Activated CD4-positive, CD25-positive, alpha-beta regulatory T cell treated with anti-CD3 and anti-CD28 coated beads, Interleukin-2, amount 50 U/mL, for 16 hours (primary cell): Measurements from ENCODE around the gene SNAPC2.
A peak's percentile ranks its signal among the peaks of the same experiment; 100 is the strongest.

Experiments used
- DNase-seq: peaks from one replicate; pipeline ENCODE4 v3.0.0-alpha.2; 2020; ENCODE audit warnings: low read depth, low spot score

Gene SNAPC2

DNA sequence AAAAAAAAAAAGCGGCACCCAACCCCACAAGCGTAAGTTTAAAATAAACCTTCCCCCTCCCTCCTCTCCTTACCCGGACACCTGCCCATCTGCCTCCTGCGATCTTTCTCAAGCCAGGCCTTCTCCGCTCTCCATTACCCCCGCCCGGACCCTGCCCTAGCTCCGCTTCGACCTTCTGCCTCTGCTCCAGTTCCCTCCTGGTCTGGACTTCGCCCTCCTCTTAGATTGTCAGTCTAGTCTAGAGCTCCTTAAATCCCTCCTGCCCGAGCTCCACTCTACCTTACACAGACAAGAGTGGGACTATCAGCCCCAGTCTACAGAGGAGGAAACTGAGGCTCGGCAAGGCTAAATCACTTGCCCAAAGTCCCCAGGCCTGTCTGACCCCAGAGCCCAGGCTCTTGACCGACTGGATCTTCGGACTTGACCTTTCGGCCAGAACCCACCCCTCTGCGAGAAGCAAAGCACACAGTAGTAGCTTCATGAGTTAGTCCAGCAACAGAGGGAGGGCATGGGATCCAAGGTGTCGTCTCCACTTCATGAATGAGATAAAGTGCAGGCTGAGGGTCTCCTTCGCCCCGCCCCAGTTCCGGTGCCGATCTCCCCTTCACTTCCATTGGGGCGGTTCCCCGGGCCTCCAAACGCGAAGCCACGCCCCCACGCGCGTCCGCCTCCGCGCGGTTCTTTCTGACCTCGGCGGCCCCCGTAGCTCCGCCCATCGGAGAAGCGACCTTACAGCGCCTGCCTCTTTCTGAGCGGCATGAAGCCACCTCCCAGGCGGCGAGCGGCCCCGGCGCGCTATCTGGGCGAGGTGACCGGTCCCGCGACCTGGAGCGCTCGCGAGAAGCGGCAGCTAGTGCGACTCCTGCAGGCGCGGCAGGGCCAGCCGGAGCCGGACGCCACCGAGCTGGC, at the start of gene SNAPC2:
TSS of gene SNAPC2 (plus strand) at position 729 of the 909 bp plus-strand sequence. CDS start at position 758, 29 bp downstream.
- DNase-seq = peak; percentile 92

DNA sequence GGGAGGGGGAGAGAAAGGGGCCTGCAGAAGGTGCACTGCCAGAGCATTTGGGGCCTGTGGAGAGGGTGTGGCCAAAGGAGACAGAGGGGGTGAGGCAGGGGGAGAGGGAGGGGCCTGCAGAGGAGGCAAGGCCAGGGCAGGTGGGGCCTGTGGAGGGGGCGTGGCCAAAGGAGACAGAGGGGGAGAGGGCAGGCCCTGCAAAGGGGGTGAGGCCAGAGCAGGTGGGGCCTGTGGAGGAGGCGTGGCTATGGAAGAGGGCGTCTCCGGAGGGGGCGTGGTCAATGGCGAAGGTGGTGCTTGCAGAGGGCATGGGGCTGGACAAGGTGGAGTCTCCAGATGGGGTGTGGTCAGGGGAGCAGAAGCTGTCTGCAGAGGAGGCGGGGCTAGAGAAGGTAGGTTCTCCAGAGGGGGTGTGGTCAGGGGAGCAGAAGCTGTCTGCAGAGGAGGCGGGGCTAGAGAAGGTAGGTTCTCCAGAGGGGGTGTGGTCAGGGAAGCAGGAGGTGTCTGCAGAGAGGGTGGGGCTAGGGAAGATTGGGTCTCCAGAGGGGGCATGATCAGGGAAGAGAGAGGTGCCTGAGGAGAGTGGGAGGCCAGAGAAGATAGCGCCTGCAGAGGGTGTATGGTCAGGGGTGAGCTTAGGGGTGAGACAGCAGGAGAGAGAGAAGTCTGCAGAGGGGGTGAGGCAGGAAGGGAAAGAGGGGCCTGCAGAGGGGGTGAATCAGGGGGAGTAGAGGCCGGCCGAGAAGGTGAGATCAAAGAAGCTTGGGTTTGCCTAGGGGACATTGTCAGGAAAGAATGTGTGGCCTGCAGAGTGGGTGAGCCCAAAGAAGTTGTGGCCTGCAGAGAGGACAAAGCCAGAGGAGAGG, 49.3 kb upstream of the SNAPC2 start:
- no peak for DNase-seq

DNA sequence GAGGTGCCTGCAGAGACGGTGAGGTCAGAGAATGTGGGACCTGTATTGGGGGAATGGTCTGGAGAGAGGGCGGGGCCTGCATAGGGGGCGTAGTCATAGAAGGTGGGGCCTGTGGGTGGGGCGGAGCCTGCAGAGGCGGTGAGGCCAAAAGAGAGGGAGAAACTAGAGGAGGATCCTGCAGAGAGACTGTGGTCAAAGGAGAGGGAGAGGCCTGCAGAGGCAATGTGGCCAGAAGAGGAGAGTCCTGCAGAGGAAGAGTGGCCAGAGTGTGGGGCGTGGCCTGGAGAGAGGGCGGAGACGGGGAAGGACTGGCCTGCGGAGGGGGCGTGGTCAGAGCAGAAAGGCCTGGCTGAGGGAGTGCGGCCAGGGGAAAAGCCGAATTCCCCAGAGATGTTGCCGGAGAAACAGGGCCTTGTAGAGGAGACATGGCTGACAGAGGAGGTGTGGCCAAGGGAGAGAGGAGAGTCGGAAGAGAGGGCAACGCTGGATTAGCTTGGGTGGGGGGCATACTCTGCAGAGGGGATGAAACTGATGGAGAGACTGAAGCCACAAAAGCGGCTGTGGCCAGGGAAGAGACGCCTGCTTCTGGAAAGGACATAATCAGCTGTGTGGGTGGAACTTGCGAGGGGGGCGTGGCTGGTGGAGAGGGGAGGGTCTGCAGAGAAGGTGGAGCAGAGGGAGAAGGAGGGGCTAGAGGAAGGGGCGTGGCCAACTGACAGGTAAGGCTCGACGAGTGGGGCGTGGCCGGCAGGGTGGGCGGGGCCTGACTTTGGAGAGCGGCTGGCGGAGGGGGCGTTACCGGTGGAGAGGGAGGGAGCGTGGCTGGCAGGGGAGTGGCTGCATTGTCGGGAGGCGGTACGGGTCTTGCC, 48.5 kb upstream of the SNAPC2 start:
- DNase-seq = peak; percentile 55

DNA sequence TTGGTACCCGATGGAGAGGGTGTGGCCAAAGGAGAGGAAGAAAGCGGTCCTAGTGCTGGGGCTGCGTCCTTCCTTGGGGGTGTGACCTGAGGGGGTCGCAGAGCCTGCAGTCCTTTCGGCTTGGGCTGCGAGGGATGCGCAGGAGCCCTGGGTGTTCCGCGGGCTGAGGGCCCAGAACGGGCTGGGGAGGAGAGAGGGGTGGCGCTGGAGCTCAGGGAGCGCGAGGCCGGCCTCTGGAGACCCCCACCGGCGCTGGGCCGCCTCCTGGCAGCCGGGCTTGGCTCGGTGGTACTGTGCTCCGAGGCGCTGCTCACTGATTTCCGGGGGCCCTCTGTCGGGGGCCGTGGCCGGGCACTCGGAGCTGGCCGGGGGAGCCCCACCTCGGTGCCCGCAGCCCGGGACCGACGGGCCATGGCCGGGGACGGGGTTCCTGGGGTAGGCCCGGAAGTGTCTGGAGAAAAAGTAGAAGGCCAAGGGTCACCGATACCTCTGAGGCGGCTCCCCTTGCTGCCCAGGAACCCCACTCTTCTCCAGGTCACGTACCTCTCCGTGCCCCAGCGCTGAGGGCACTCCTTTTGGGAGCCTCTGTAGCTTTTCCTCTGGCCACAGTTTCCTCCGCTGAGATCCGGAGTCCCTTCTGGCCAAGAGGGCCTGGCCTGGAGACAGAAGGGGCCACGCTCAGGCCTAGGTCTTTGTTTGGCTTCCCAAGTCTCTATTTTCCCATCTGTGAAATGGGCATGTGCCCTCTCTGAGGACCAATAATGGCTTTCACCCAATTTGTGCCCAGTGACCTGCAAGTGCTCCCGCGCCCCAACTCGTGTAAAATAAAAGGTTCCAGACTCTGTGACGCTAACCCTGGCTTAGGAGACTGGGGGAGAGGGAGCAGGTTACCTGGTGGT, 47.6 kb upstream of the SNAPC2 start:
- DNase-seq = no peak

GRCh38 chr19:7873304-7874075, 46.6 kb upstream of the SNAPC2 start:
- DNase-seq = no peak

- DNase-seq = no peak
Measured at GRCh38 chr19:7874076-7874896, 45.9 kb upstream of the SNAPC2 start, which contains the start of gene PRR36. PRR36 (minus strand) TSS chr19:7874390; CDS start chr19:7873689, 701 bp downstream.

DNA sequence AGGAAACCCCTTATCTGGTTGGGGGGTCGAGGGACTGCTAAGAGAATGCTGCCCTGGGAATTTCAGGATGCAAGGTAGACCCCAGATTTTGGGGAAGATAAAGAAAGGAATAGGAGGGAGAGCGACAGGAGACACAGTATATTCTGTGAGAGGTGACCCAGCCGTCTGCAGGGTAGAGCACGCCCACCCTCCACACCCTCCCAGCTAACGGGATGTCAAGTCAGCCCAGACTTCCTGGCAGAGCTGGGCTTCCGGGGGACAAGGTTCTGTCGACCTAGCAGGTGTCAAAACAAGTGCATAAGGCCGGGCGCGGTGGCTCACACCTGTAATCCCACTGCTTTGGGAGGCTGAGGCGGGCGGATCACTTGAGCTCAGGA, 45.3 kb upstream of the SNAPC2 start:
- no peak for DNase-seq

GRCh38 chr19:7877249-7877836, 42.8 kb upstream of the SNAPC2 start:
- DNase-seq = no peak

DNA sequence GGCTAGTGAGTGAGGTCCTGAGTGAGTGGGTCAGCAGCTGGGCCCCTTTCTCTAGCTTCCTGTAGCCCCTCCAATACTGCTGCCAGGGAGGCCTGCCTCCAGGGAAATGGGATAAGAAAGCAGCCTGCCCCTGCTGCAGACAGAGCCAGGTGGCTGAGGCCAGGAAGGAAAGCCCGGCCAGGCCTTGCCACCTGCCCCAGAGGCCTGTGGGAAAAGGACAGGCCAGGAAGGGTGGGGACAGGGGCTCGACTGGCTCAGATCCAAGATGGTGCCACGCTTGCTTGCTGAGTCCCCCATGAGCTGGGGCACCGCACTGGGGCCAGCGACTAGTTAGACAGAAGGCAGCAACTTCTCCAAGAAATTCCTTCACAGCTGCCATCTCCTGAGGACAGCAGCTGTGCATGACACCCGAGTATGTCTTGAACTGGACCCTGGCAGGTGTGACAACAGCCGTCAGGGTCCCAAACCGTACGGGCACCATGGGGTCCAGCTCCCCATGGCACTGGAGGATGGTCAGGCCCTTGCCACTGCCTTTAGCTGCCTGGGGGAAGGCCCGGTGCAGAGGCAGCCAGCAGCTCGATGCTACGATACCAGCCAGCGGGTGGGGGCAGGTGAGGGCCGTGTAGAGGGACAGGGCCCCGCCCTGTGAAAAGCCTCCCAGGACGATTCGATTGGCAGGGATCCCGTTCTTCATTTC, 40.9 kb upstream of the SNAPC2 start:
- DNase-seq = no peak

DNA sequence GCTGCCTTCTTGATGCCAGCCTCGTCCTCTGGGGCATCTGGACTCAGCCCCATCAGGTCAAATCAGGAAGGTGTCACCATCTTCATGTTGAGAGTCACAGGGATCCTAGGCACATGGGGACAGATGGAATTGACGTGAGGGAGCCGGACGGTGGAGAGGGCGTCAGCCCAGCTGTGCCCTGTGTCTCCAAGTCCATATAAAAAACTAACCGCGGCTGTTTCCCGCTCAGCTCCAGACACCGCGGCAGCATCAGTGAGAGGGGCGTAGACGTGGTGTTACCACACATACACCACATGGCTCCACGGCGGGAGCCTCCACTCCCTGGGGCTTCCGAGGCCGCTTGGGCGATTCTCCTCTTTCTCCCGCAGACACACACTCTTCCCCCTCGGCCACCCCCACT, 40.3 kb upstream of the SNAPC2 start:
- DNase-seq = no peak

GRCh38 chr19:7881910-7882309, 38.2 kb upstream of the SNAPC2 start:
- no peak for DNase-seq

GRCh38 chr19:7883105-7883504, 37.0 kb upstream of the SNAPC2 start:
- no peak for DNase-seq

- DNase-seq = no peak
Measured at GRCh38 chr19:7883796-7884570, 36.2 kb upstream of the SNAPC2 start.

DNA sequence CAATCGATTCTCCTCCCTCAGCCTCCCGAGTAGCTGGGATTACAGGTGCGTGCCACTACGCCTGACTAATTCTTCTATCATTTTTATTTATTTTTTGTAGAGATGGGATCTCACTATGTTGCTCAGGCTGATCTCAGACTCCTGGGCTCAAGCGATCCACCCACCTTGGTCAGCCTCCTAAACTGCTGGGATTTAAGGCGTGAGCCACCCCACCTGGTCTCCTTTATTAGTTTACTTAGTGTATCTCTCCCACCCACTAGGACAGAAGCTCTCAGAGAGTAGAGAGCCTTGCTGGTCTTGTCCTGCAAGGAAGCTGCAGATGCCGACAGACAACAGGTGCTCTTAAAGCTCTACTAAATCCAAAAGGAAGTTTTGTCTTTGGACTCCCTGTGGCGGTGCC, 34.3 kb upstream of the SNAPC2 start:
- DNase-seq = no peak

- no peak for DNase-seq
Measured at GRCh38 chr19:7887408-7888144, 32.6 kb upstream of the SNAPC2 start.

DNA sequence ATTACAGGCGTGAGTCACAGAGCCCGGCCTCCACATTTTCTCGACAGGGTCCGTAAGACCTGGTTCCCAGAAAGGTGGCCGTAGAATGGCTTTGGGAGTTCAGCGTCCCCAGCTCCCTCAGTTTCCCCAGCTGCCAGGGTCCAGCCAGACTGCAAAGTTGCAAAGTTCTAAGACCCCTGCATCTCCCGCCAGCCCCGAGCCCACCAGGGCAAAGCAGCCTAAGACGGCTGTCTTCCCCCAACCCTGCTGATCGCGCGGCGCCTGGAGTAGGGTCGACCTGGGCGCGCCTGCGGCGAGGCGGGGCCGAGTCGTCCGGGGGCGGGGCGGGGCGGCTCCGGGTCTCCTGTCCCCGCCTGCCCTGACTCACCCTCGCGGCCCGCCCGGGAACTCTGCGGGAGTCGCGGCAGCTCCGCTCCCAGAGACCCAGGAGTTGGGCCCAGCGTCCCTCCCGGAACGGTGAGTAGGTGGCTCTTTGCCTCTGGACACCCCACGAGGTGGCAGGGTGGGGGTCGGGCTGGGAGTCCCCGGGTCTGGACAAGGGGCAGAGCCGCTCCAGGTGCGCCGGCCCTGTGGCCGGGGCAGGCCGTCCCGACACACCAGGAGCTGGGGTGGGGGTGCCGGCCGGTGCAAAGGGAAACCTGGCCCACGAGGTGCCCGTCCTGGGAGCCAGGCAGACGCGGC, 31.9 kb upstream of the SNAPC2 start, which contains the start of gene LRRC8E:
TSS of gene LRRC8E (plus strand) at position 366 of the 681 bp plus-strand sequence. CDS start 7,094 bp downstream, outside the sequence.
- DNase-seq = no peak
